G401 (cell line): ENCODE measurements around the gene LSM11. TPM values are rescaled to one million over a fixed set of nuclear protein-coding genes. Genes with fewer than 3 reads are reported as not detected.
A peak's percentile ranks its signal among the peaks of the same experiment; 100 is the strongest.
"Not testable (repeated sequence)": the region's sequence is repeated elsewhere in the genome, so short reads cannot be mapped to it uniquely, and the experiment has no call there.

Experiments used
- DNase-seq: peaks from one replicate; pipeline ENCODE4 v3.0.0-alpha.2; 2015; ENCODE audit warnings: low spot score
- in situ Hi-C: cut with HindIII; loops from 2 replicates; pipeline ENCODE4 v1.10.0; 2016; ENCODE audit warnings: low sequenced_read_pairs, mixed read lengths
- total RNA-seq: library from RNA; depleted of rRNA; stranded (reverse); fragments of >200 nt; shearing (Covaris generic); gene quantifications from 2 replicates; pipeline ENCODE4 v1.2.3, GENCODE V29; 2014; rRNA removed

The LSM11 gene
- 2.3 and 3.0 TPM in 2 replicates for total RNA-seq

DNA sequence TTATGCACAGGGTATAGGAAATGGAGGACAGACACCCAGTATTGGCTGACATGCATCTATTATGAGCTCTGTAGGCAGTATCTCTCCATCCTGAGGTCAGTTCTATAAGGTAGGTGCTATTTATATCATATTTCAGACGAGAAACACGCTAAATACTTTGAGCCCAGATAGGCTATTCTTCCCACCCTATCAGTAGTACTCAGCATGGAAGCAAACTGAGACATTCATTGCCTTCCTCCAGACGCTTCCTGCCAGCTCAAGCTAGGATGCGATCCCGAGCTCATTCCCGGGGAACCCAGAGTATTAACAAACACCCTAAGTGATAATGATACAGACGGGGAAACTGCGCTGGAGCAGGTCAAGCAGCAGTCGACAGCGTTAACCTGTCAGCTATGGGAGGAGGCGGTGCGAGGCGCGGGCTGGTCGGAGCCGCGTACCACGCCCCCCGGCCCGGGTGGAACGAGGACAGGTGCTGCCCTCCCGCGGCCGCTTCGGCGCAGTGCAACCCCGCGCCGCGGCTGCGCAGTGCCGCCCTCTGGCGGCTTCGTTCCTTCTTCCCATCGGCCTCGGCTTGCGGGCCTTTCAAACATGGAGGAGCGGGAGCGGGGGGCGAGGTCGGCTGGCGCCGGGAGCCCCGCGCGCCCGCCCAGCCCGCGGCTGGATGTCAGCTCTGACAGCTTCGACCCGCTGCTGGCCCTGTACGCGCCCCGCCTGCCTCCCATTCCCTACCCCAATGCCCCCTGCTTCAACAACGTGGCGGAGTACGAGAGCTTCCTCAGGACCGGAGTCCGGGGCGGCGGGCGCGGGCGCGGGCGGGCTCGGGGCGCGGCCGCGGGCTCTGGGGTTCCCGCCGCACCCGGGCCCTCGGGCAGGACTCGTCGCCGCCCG is at the start of gene LSM11:
LSM11 (plus strand) TSS at position 550 of the 888 bp plus-strand sequence; CDS start at position 589, 39 bp downstream.
- peak; percentile 81 for DNase-seq
- in situ Hi-C loops = no loop called here

DNA sequence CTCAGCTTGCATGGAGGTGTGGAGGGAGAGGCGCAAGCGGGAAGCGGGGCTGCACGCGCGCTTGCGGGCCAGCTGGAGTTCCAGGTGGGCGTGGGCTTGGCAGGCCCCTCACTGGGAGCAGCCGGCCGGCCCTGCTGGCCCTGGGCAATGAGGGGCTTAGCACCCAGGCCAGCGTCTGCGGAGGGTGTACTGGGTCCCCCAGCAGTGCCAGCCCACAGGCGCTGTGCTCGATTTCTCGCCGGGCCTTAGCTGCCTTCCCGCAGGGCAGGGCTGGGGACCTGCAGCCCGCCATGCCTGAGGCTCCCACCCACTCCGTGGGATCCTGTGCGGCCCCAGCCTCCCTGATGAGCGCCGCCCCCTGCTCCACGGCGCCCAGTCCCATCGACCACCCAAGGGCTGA is 49.7 kb upstream of the LSM11 start:
- in situ Hi-C loops, DNase-seq: not testable (repeated sequence)

- in situ Hi-C loops, DNase-seq: not testable (repeated sequence)
These were observed 47.4 kb upstream of the LSM11 start for GRCh38 chr5:157696154-157696553.

GRCh38 chr5:157698674-157699073 is 44.8 kb upstream of the LSM11 start:
- DNase-seq, in situ Hi-C loops: not testable (repeated sequence)

DNA sequence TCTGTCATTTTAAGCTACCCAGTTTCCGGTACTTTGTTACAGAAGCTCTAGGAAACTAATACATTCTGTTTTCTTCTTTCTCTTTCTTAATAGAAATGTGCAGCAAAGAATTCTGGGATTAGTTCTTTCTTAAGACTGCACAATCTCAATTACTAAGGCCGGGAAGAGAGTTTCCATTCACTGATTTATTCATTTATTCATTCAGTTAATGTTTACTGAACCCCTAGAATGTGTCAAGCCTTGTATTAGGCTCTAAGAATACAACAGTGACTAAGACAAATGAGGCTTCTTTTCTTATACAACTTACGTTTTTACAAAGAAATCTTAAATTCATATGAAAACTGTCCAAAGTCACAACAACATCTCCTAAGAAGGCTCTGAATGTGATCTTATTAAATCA is 39.8 kb upstream of the LSM11 start:
- no peak for DNase-seq
- in situ Hi-C loops = no loop called here

- in situ Hi-C loops = no loop called here
- no peak for DNase-seq
These were observed 34.6 kb upstream of the LSM11 start for GRCh38 chr5:157708866-157709265.

- in situ Hi-C loops = no loop called here
- DNase-seq = no peak
These were observed 34.2 kb upstream of the LSM11 start for GRCh38 chr5:157709346-157709745.

- in situ Hi-C loops = no loop called here
These were observed 33.1 kb upstream of the LSM11 start for GRCh38 chr5:157710431-157710830.

GRCh38 chr5:157710882-157711281 is 32.6 kb upstream of the LSM11 start:
- in situ Hi-C loops = no loop called here
- DNase-seq = no peak

More at GRCh38 chr5:157710431-157710830, 33.1 kb upstream of the LSM11 start:
- no peak for DNase-seq

- no peak for DNase-seq
- in situ Hi-C loops = no loop called here
These were observed 29.5 kb upstream of the LSM11 start for GRCh38 chr5:157713830-157714595.

DNA sequence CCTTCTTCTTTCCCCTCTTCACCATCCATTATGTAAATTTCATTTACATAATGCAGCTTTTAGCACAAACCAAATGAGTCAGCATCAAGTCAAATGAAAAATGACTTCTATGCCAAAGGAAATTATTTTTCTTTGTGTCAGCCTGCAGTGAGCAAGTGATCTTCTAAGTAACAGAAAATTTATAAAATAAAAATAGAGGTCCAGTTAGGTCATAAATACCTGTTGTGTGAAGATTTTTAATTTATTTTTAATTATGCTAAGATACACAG is 29.0 kb upstream of the LSM11 start:
- in situ Hi-C loops = no loop called here
- no peak for DNase-seq

GRCh38 chr5:157718519-157718918 is 25.0 kb upstream of the LSM11 start:
- in situ Hi-C loops = no loop called here
- DNase-seq = peak; percentile 72

- no peak for DNase-seq
- in situ Hi-C loops = no loop called here
These were observed 24.3 kb upstream of the LSM11 start for GRCh38 chr5:157719245-157719644.

DNA sequence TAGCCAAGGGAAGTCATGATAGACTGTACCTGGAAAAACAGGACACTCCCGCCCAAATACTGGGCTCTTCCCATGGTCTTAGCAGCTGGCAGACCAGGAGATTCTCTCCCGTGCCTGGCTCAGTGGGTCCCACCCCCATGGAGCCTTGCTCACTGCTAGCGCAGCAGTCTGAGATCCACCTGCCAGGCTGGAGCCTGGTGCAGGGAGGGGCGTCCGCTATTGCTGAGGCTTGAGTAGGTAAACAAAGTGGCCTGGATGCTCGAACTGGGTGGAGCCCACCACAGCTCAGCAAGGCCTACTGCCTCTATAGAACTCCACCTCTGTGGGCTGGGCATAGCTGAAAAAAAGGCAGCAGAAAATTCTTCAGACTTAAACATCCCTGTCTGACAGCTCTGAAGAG is 22.4 kb upstream of the LSM11 start:
- in situ Hi-C loops = no loop called here
- no peak for DNase-seq

DNA sequence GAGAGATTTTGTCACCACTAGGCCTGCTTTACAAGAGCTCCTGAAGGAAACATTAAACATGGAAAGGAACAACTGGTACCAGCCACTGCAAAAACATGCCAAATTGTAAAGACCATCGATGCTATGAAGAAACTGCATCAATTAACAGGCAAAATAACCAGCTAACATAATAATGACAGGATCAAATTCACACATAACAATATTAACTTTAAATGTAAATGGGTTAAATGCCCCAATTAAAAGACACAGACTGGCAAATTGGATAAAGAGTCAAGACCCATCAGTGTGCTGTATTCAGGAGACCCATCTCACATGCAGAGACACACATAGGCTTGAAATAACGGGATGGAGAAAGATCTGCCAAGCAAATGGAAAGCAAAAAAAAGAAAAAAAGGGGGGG is 20.6 kb upstream of the LSM11 start:
- in situ Hi-C loops = not testable (repeated sequence)

DNA sequence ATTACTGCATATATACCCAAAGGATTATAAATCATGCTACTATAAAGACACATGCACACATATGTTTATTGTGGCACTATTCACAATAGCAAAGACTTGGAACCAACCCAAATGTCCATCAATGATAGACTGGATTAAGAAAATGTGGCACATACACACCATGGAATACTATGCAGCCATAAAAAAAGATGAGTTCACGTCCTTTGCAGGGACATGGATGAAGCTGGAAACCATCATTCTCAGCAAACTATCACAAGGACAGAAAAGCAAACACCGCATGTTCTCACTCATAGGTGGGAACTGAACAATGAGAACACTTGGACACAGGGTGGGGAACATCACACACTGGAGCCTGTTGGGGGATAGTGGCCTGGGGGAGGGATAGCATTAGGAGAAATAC is 16.9 kb upstream of the LSM11 start:
- DNase-seq, in situ Hi-C loops: not testable (repeated sequence)

More for the DNA sequence above, 20.6 kb upstream of the LSM11 start:
- DNase-seq = not testable (repeated sequence)

DNA sequence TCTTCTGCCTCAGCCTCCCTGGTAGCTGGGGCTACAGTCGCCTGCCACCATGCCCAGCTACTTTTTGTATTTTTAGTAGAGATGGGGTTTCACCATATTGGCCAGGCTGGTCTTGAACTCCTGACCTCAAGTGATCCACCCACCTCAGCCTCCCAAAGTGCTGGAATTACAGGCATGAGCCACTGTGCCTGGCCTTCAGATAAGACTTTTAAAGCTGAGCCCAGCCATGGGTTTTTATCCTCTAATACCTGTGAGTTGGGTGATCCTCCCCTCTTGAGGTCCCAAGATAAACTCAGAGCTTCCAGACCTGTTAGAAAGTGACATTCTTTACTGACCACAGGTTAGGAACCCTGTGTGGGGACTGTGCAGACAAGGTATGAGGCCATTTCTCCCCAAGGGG is 15.7 kb upstream of the LSM11 start:
- in situ Hi-C loops, DNase-seq: not testable (repeated sequence)

DNA sequence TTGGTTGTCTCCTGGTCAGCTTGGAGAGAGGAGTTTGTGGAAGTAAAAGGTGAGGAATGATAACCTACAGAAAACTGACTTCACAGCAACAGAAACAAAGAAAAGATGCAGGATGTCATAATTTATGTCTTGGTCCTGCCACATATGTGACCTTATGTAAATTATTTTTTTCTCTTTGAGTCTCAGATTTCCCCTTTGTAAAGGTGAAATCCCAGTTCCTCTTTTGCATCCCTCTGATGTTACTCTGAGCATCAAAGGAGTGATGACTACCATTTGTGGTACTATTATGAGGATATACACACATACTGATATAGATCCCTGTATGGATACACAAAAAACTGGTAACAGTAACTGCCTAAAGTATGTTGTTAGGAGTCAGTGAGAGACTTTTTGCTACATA is 13.7 kb upstream of the LSM11 start:
- DNase-seq = no peak
- in situ Hi-C loops = no loop called here

- in situ Hi-C loops = no loop called here
These were observed 12.6 kb upstream of the LSM11 start for GRCh38 chr5:157730900-157731271.

More at GRCh38 chr5:157730900-157731271, 12.6 kb upstream of the LSM11 start:
- no peak for DNase-seq
